ENCODE results near the gene CADM2.

CADM2 gene

GRCh38 chr3:85570819-85571218 is 612.0 kb downstream of the CADM2 start:
- no peak for DNase-seq (ENCODE audit: low read depth, low spot score)

GRCh38 chr3:85571835-85572234 is 613.0 kb downstream of the CADM2 start:
- no peak for DNase-seq (ENCODE audit: low read depth, low spot score)

GRCh38 chr3:85572426-85572825 is 613.6 kb downstream of the CADM2 start:
- no peak for DNase-seq (ENCODE audit: low read depth, low spot score)

GRCh38 chr3:85572978-85573377 is 614.2 kb downstream of the CADM2 start:
- no peak for DNase-seq (ENCODE audit: low read depth, low spot score)

GRCh38 chr3:85574006-85574705 is 615.4 kb downstream of the CADM2 start:
- DNase-seq (ENCODE audit: low read depth, low spot score): no peak

- DNase-seq (ENCODE audit: low read depth, low spot score): no peak
Measured at GRCh38 chr3:85576091-85576690, 617.4 kb downstream of the CADM2 start.

- DNase-seq (ENCODE audit: low read depth, low spot score): no peak
Measured at GRCh38 chr3:85576697-85577200, 618.0 kb downstream of the CADM2 start.

GRCh38 chr3:85584779-85585356 is 626.1 kb downstream of the CADM2 start:
- no peak for DNase-seq (ENCODE audit: low read depth, low spot score)

- DNase-seq (ENCODE audit: low read depth, low spot score): no peak
Measured at GRCh38 chr3:85586018-85586417, 627.2 kb downstream of the CADM2 start.

- no peak for DNase-seq (ENCODE audit: low read depth, low spot score)
Measured at GRCh38 chr3:85589145-85589544, 630.4 kb downstream of the CADM2 start.

GRCh38 chr3:85591451-85591850 is 632.7 kb downstream of the CADM2 start:
- no peak for DNase-seq (ENCODE audit: low read depth, low spot score)

- DNase-seq (ENCODE audit: low read depth, low spot score): no peak
Measured at GRCh38 chr3:85592256-85592655, 633.5 kb downstream of the CADM2 start.

- DNase-seq (ENCODE audit: low read depth, low spot score): no peak
Measured at GRCh38 chr3:85594676-85595075, 635.9 kb downstream of the CADM2 start.

- DNase-seq (ENCODE audit: low read depth, low spot score): no peak
Measured at GRCh38 chr3:85603378-85603777, 644.6 kb downstream of the CADM2 start.

GRCh38 chr3:85604641-85605040 is 645.9 kb downstream of the CADM2 start:
- no peak for DNase-seq (ENCODE audit: low read depth, low spot score)

- DNase-seq (ENCODE audit: low read depth, low spot score): no peak
Measured at GRCh38 chr3:85605066-85605465, 646.3 kb downstream of the CADM2 start.

- DNase-seq (ENCODE audit: low read depth, low spot score): no peak
Measured at GRCh38 chr3:85626662-85627061, 667.9 kb downstream of the CADM2 start.

- DNase-seq (ENCODE audit: low read depth, low spot score): no peak
Measured at GRCh38 chr3:85627932-85628331, 669.1 kb downstream of the CADM2 start.

GRCh38 chr3:85631070-85631469 is 672.3 kb downstream of the CADM2 start:
- no peak for DNase-seq (ENCODE audit: low read depth, low spot score)

GRCh38 chr3:85632921-85633320 is 674.1 kb downstream of the CADM2 start:
- no peak for DNase-seq (ENCODE audit: low read depth, low spot score)

GRCh38 chr3:85652360-85652759 is 693.6 kb downstream of the CADM2 start:
- no peak for DNase-seq (ENCODE audit: low read depth, low spot score)

- DNase-seq (ENCODE audit: low read depth, low spot score): no peak
Measured at GRCh38 chr3:85660451-85660850, 701.7 kb downstream of the CADM2 start.

GRCh38 chr3:85662462-85662861 is 703.7 kb downstream of the CADM2 start:
- no peak for DNase-seq (ENCODE audit: low read depth, low spot score)

All from activated naive CD8-positive, alpha-beta T cell treated with anti-CD3 and anti-CD28 coated beads, Interleukin-2, amount 50 U/mL, for 16 hours (primary cell).